GM12875 (cell line): Measurements from ENCODE around the gene NR5A2.

Experiments
- H3K4me3 ChIP-seq: one replicate; pipeline ENCODE4 v1.5.1; 2011; ENCODE audit warnings: low read depth, low read length, control low read depth
- TF ChIP-seq, protein P1 (sequence below): IDR thresholded peaks from 2 replicates; pipeline ENCODE4 v1.5.1; 2011; ENCODE audit warnings: low read depth, mild to moderate bottlenecking, control low read depth, inconsistent platforms, low read length, moderate library complexity, borderline replicate concordance; ENCODE audit not compliant: insufficient read depth

NR5A2 gene

DNA sequence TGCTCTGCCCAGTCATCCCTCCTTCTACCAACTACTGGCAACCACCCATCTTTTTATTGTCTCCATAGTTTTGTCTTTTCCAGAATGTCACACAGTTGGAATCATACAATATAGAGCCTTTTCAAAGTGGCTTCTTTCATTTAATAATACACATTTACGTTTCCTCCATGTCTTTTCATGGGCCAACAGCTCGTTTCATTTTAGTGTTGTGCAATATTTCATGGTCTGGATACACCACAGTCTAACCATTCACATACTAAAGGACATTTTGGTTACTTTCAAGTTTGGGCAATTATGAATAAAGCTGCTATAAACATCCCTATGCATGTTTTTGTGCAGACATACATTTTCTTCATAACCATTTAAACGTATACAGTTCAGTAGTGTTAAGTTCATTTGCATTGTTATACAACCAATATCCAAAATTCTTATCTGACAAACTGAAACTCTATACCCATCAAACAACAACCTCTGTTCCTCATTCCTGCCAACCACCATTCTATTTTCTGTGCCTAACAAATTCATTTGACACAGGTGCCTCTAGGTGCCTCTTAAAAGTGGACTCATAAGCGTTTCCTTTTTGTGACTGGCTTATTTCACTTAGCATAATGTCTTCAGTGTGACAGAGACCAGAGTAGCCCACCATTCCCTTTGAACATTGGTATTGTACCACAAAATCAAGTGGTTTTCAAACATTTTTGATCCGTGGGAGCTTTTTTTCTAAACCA, 138.1 kb downstream of the NR5A2 start:
- H3K4me3 ChIP-seq: no peak overlapping the region
- TF ChIP-seq, protein P1, sequence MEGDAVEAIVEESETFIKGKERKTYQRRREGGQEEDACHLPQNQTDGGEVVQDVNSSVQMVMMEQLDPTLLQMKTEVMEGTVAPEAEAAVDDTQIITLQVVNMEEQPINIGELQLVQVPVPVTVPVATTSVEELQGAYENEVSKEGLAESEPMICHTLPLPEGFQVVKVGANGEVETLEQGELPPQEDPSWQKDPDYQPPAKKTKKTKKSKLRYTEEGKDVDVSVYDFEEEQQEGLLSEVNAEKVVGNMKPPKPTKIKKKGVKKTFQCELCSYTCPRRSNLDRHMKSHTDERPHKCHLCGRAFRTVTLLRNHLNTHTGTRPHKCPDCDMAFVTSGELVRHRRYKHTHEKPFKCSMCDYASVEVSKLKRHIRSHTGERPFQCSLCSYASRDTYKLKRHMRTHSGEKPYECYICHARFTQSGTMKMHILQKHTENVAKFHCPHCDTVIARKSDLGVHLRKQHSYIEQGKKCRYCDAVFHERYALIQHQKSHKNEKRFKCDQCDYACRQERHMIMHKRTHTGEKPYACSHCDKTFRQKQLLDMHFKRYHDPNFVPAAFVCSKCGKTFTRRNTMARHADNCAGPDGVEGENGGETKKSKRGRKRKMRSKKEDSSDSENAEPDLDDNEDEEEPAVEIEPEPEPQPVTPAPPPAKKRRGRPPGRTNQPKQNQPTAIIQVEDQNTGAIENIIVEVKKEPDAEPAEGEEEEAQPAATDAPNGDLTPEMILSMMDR: no peak

DNA sequence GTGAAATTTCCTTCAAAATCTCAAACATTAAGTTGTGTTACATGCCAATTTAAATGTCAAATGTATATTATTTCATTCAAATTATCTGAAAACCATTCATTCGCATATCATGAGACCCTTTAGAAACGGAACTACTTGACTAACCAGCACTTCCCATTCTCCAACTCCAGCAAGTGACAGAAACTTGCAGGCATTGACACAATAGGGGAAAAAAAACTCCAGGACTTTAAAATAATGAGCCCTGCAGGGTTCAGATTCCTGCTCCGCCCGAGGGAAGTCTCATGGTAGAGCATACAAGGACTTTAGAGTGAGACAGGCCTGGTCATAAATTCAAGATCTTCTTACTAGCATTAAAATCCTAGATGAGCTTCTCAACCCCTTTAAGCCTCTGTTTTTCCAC, 138.9 kb downstream of the NR5A2 start:
- TF ChIP-seq, protein P1: no peak
- H3K4me3 ChIP-seq: no peak overlapping the region

DNA sequence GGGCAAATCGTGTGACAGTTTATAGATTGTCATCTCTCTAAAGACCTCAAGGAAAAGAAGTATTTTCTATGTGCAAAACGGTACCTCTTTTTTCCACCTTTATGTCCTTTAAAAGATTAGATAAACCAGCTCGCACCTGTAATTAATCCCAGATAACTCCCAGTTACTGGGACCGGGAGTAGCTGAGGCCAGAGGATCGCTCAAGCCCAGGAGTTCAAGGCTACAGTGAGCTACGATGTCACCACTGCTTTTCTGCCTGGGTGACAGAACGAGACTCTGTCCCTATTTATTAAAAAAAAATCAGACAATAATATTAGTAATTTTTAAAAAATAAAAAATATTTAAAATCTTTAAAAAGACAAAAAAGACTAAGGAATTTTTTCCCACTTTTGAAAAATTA, 141.4 kb downstream of the NR5A2 start:
- TF ChIP-seq, protein P1: no peak
- H3K4me3 ChIP-seq: no peak overlapping the region

DNA sequence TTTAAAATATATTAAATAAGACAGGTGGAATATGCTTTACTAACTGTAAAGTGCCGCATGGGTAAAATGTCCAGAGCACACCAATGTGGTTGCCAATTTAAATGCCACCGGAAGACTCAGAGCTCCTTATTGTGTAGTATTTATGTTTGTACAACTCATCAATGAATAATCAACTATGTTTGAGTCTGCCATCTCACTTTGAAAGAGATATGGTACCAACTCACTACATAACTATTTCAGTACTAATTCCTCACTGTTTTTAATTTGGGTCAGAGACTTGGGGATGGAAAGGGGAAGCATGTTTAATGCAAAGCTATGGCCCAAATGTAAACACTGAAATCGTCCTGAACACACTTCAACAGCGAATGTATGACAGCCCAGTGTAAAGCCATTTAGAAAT, 144.8 kb downstream of the NR5A2 start:
- no peak overlapping the region for H3K4me3 ChIP-seq
- TF ChIP-seq, protein P1: no peak

DNA sequence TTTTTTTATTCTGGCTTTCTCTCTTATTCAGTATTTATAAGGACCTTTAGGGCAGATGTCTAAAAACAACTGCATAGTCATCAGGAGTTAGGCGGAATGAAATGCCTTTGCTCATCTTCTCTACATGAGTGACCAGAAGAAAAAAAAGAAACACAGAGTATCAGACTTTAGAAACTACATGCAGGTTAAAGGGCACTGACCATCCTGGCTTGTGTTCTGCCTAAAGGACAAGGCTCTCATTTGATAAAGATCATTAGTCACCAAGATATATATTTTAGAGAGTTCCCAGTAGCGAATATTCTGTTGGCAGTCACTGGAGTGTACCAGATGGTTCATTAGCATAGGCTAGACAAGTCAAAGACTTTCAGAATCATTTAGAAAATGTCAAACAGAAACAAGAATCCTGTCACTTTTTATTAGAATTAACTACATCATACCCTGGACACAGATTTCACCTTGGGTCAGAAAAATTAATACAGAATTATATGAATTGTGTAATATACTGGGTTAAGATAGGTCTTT, 145.6 kb downstream of the NR5A2 start:
- no peak overlapping the region for H3K4me3 ChIP-seq
- TF ChIP-seq, protein P1: no peak

DNA sequence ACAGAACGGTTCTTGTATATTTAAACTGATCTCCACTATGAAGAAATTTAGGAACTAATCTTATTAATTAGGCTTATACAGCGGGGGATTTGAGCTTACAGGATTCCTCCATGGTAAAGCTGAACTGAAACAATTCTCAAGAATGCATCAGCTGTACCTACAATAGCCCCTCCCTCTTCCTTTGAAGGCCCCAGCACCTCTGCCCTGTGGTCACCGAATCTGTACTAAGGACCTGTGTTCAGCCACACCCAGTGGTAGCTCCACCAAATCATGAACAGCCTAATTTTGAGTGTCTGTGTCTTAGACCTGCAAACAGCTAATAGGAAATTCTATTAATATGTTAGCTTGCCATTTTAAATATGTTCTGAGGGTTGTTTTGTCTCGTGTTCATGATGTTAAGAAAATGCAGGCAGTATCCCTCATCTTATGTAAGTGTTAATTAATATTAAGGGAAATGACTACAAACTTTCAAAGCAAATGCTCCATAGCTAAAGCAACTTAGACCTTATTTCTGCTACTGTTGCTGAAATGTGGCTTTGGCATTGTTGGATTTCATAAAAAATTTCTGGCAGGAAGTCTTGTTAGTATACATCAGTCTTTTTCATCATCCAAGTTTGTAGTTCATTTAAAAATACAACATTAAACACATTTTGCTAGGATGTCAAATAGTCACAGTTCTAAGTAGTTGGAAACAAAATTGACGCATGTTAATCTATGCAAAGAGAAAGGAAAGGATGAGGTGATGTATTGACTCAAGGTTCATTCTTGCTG, 147.2 kb downstream of the NR5A2 start:
- H3K4me3 ChIP-seq: no peak overlapping the region
- TF ChIP-seq, protein P1: no peak
